ENCODE results near the gene PCBP3. TPM values are rescaled to one million over a fixed set of nuclear protein-coding genes. Genes with fewer than 3 reads are reported as not detected.
A peak's percentile ranks its signal among the peaks of the same experiment; 100 is the strongest.

The PCBP3 gene
- total RNA-seq, 1 donor from 2014 or later: 4.6 TPM

GRCh38 chr21:45922648-45923047, 279.1 kb downstream of the PCBP3 start:
- Histone ChIP-seq H3K36me3 (no peaks in the 10 kb centered on the region), H3K79me2 (ENCODE audit: low read depth) (no peaks in the 10 kb centered on the region), H3K4me2 (no peak overlapping the region), H3K27ac (no peak overlapping the region), H2AFZ (replicated peaks) (no peak overlapping the region), H3K9ac (no peak overlapping the region), H3K9me3 (ENCODE audit: low read depth) (peaks cover 4% of the 10 kb centered on the region), H3K4me3 (no peak overlapping the region), H3F3A (ENCODE audit: low read depth) (peaks cover 10% of the 10 kb centered on the region), H4K20me1 (ENCODE audit: low read depth) (no peaks in the 10 kb centered on the region), H3K4me1 (no peaks in the 10 kb centered on the region), H3K27me3 (no peaks in the 10 kb centered on the region)
- H3K27ac Mint-ChIP-seq: peak overlapping the region; percentile 26
- TF ChIP-seq EZH2phosphoT487 (IDR thresholded peaks at IDR 0.05) (no peak), EZH2 (IDR thresholded peaks at IDR 0.05) (no peak), CTCF (IDR thresholded peaks at IDR 0.05) (no peak)
- H3K4me3 Mint-ChIP-seq: no peak overlapping the region
- peaks cover 4% of the 10 kb centered on the region for H3K9me3 Mint-ChIP-seq
- no peaks in the 10 kb centered on the region for H3K4me1 Mint-ChIP-seq
- no peaks in the 10 kb centered on the region for H3K36me3 Mint-ChIP-seq
- H3K27me3 Mint-ChIP-seq (ENCODE audit: insufficient read depth, low read depth): no peaks in the 10 kb centered on the region
- no peak for DNase-seq (ENCODE audit: low spot score)

GRCh38 chr21:45923146-45923545, 279.6 kb downstream of the PCBP3 start:
- Mint-ChIP-seq H3K27ac (no peak overlapping the region), H3K9me3 (peaks cover 4% of the 10 kb centered on the region), H3K4me3 (no peak overlapping the region), H3K4me1 (no peaks in the 10 kb centered on the region), H3K27me3 (ENCODE audit: insufficient read depth, low read depth) (no peaks in the 10 kb centered on the region), H3K36me3 (no peaks in the 10 kb centered on the region)
- Histone ChIP-seq H4K20me1 (ENCODE audit: low read depth) (no peaks in the 10 kb centered on the region), H2AFZ (replicated peaks) (no peak overlapping the region), H3K9ac (no peak overlapping the region), H3K4me3 (no peak overlapping the region), H3K4me2 (no peak overlapping the region), H3K36me3 (no peaks in the 10 kb centered on the region), H3K79me2 (ENCODE audit: low read depth) (no peaks in the 10 kb centered on the region), H3K27me3 (no peaks in the 10 kb centered on the region), H3F3A (ENCODE audit: low read depth) (peaks cover 10% of the 10 kb centered on the region), H3K4me1 (no peaks in the 10 kb centered on the region), H3K27ac (no peak overlapping the region), H3K9me3 (ENCODE audit: low read depth) (peaks cover 4% of the 10 kb centered on the region)
- peak; percentile 69 for DNase-seq (ENCODE audit: low spot score)
- TF ChIP-seq EZH2phosphoT487 (IDR thresholded peaks at IDR 0.05) (no peak), CTCF (IDR thresholded peaks at IDR 0.05) (peak; percentile 78), EZH2 (IDR thresholded peaks at IDR 0.05) (no peak)

GRCh38 chr21:45926281-45926680, 282.8 kb downstream of the PCBP3 start:
- Histone ChIP-seq H3K4me2 (no peak overlapping the region), H3F3A (ENCODE audit: low read depth) (peaks cover 10% of the 10 kb centered on the region), H3K4me1 (no peaks in the 10 kb centered on the region), H3K27me3 (no peaks in the 10 kb centered on the region), H3K9me3 (ENCODE audit: low read depth) (peaks cover 4% of the 10 kb centered on the region), H3K27ac (no peak overlapping the region), H3K9ac (no peak overlapping the region), H3K36me3 (no peaks in the 10 kb centered on the region), H3K79me2 (ENCODE audit: low read depth) (no peaks in the 10 kb centered on the region), H3K4me3 (no peak overlapping the region), H4K20me1 (ENCODE audit: low read depth) (no peaks in the 10 kb centered on the region), H2AFZ (replicated peaks) (no peak overlapping the region)
- H3K27me3 Mint-ChIP-seq (ENCODE audit: insufficient read depth, low read depth): no peaks in the 10 kb centered on the region
- no peak overlapping the region for H3K4me3 Mint-ChIP-seq
- DNase-seq (ENCODE audit: low spot score): no peak
- peaks cover 4% of the 10 kb centered on the region for H3K9me3 Mint-ChIP-seq
- H3K36me3 Mint-ChIP-seq: no peaks in the 10 kb centered on the region
- H3K27ac Mint-ChIP-seq: no peak overlapping the region
- no peak for TF ChIP-seq CTCF (IDR thresholded peaks at IDR 0.05)
- TF ChIP-seq EZH2 (IDR thresholded peaks at IDR 0.05): no peak
- no peak for TF ChIP-seq EZH2phosphoT487 (IDR thresholded peaks at IDR 0.05)
- H3K4me1 Mint-ChIP-seq: no peaks in the 10 kb centered on the region
